ENCODE data around the gene ARHGEF40. TPM values are rescaled to one million over a fixed set of nuclear protein-coding genes. Genes with fewer than 3 reads are reported as not detected.

The ARHGEF40 gene
- total RNA-seq, 1 donor from 2014 or later = not detected

GRCh38 chr14:21102521-21103410, 32.7 kb downstream of the ARHGEF40 start:
- no peaks in the 10 kb centered on the region for H3K9me3 Mint-ChIP-seq
- intact Hi-C loops (cut with micrococcal nuclease) = loop anchor here (1.0 to 10.0 kb wide), 6 partner anchors 113 to 640 kb away; partner anchors contain the start of genes CHD8, HNRNPC, METTL17 and PIP4P1
- peaks cover 1% of the 10 kb centered on the region for H3K36me3 Mint-ChIP-seq (ENCODE audit: low read depth)
- H3K27me3 Mint-ChIP-seq (ENCODE audit: insufficient read depth) = peaks cover 9% of the 10 kb centered on the region
- peaks cover 59% of the 10 kb centered on the region for H3K4me1 Mint-ChIP-seq (ENCODE audit: low read depth)
- peak overlapping the region; percentile 97 for H3K27ac Mint-ChIP-seq
- peak overlapping the region; percentile 93 for H3K4me3 Mint-ChIP-seq
- no peak for DNase-seq (ENCODE audit: low spot score)

GRCh38 chr14:21103411-21103709, 33.3 kb downstream of the ARHGEF40 start:
- no peak for DNase-seq (ENCODE audit: low spot score)
- intact Hi-C loops (cut with micrococcal nuclease) = loop anchor here (1.0 to 10.0 kb wide), 6 partner anchors 114 to 641 kb away; partner anchors contain the start of genes CHD8, HNRNPC, METTL17 and PIP4P1
- H3K9me3 Mint-ChIP-seq = no peaks in the 10 kb centered on the region
- peaks cover 59% of the 10 kb centered on the region for H3K4me1 Mint-ChIP-seq (ENCODE audit: low read depth)
- H3K27ac Mint-ChIP-seq = peak overlapping the region; percentile 97
- H3K27me3 Mint-ChIP-seq (ENCODE audit: insufficient read depth) = peaks cover 9% of the 10 kb centered on the region
- H3K4me3 Mint-ChIP-seq = peak overlapping the region; percentile 93
- H3K36me3 Mint-ChIP-seq (ENCODE audit: low read depth) = peaks cover 1% of the 10 kb centered on the region

- no peaks in the 10 kb centered on the region for H3K9me3 Mint-ChIP-seq
- peaks cover 56% of the 10 kb centered on the region for H3K4me1 Mint-ChIP-seq (ENCODE audit: low read depth)
- H3K27me3 Mint-ChIP-seq (ENCODE audit: insufficient read depth) = peaks cover 6% of the 10 kb centered on the region
- H3K27ac Mint-ChIP-seq = peak overlapping the region; percentile 97
- peaks cover 1% of the 10 kb centered on the region for H3K36me3 Mint-ChIP-seq (ENCODE audit: low read depth)
- H3K4me3 Mint-ChIP-seq = peak overlapping the region; percentile 93
- peak; percentile 92 for DNase-seq (ENCODE audit: low spot score)
- intact Hi-C loops (cut with micrococcal nuclease) = loop anchor here (1.0 to 10.0 kb wide), 10 partner anchors 12 to 642 kb away; partner anchors contain the start of genes CHD8, HNRNPC, METTL17 and PIP4P1
These were observed 33.8 kb downstream of the ARHGEF40 start for GRCh38 chr14:21103710-21104447.

- H3K4me3 Mint-ChIP-seq = peak overlapping the region; percentile 93
- DNase-seq (ENCODE audit: low spot score) = peak; percentile 55
- no peaks in the 10 kb centered on the region for H3K9me3 Mint-ChIP-seq
- H3K4me1 Mint-ChIP-seq (ENCODE audit: low read depth) = peaks cover 49% of the 10 kb centered on the region
- H3K27me3 Mint-ChIP-seq (ENCODE audit: insufficient read depth) = peaks cover under 1% of the 10 kb centered on the region
- H3K27ac Mint-ChIP-seq = peak overlapping the region; percentile 97
- peaks cover 1% of the 10 kb centered on the region for H3K36me3 Mint-ChIP-seq (ENCODE audit: low read depth)
- intact Hi-C loops (cut with micrococcal nuclease) = loop anchor here (1.0 to 10.0 kb wide), 9 partner anchors 12 to 642 kb away; partner anchors contain the start of genes CHD8, HNRNPC, PIP4P1 and RNASE4
These were observed 34.5 kb downstream of the ARHGEF40 start for GRCh38 chr14:21104448-21105060.

GRCh38 chr14:21105095-21105494, 35.0 kb downstream of the ARHGEF40 start:
- peaks cover 46% of the 10 kb centered on the region for H3K4me1 Mint-ChIP-seq (ENCODE audit: low read depth)
- H3K27ac Mint-ChIP-seq = no peak overlapping the region
- peaks cover 2% of the 10 kb centered on the region for H3K27me3 Mint-ChIP-seq (ENCODE audit: insufficient read depth)
- DNase-seq (ENCODE audit: low spot score) = no peak
- H3K4me3 Mint-ChIP-seq = peak overlapping the region; percentile 93
- H3K9me3 Mint-ChIP-seq = no peaks in the 10 kb centered on the region
- intact Hi-C loops (cut with micrococcal nuclease) = loop anchor here (10.0 kb wide), 1 partner anchor 450 kb away; no protein-coding TSS in a partner anchor
- H3K36me3 Mint-ChIP-seq (ENCODE audit: low read depth) = peaks cover 1% of the 10 kb centered on the region

- Mint-ChIP-seq H3K27me3 (ENCODE audit: insufficient read depth) (peaks cover 2% of the 10 kb centered on the region), H3K36me3 (ENCODE audit: low read depth) (peaks cover 1% of the 10 kb centered on the region), H3K4me1 (ENCODE audit: low read depth) (peaks cover 39% of the 10 kb centered on the region), H3K4me3 (no peak overlapping the region), H3K27ac (no peak overlapping the region), H3K9me3 (no peaks in the 10 kb centered on the region)
- DNase-seq (ENCODE audit: low spot score) = no peak
- intact Hi-C loops (cut with micrococcal nuclease) = loop anchor here (10.0 kb wide), 1 partner anchor 449 kb away; no protein-coding TSS in a partner anchor
These were observed 36.0 kb downstream of the ARHGEF40 start for GRCh38 chr14:21106176-21106497.

GRCh38 chr14:21106498-21107282, 36.6 kb downstream of the ARHGEF40 start:
- intact Hi-C loops (cut with micrococcal nuclease) = loop anchor here (1.0 to 10.0 kb wide), 3 partner anchors 38 to 448 kb away; no protein-coding TSS in a partner anchor
- no peak overlapping the region for H3K4me3 Mint-ChIP-seq
- peaks cover 34% of the 10 kb centered on the region for H3K4me1 Mint-ChIP-seq (ENCODE audit: low read depth)
- peak; percentile 68 for DNase-seq (ENCODE audit: low spot score)
- H3K9me3 Mint-ChIP-seq = no peaks in the 10 kb centered on the region
- no peak overlapping the region for H3K27ac Mint-ChIP-seq
- H3K36me3 Mint-ChIP-seq (ENCODE audit: low read depth) = peaks cover 1% of the 10 kb centered on the region
- H3K27me3 Mint-ChIP-seq (ENCODE audit: insufficient read depth) = peaks cover 2% of the 10 kb centered on the region

- H3K4me3 Mint-ChIP-seq = no peak overlapping the region
- H3K27ac Mint-ChIP-seq = no peak overlapping the region
- peaks cover 1% of the 10 kb centered on the region for H3K36me3 Mint-ChIP-seq (ENCODE audit: low read depth)
- DNase-seq (ENCODE audit: low spot score) = no peak
- peaks cover 27% of the 10 kb centered on the region for H3K4me1 Mint-ChIP-seq (ENCODE audit: low read depth)
- H3K27me3 Mint-ChIP-seq (ENCODE audit: insufficient read depth) = peaks cover 2% of the 10 kb centered on the region
- no peaks in the 10 kb centered on the region for H3K9me3 Mint-ChIP-seq
- intact Hi-C loops (cut with micrococcal nuclease) = loop anchor here (1.0 to 10.0 kb wide), 3 partner anchors 39 to 447 kb away; no protein-coding TSS in a partner anchor
These were observed 37.2 kb downstream of the ARHGEF40 start for GRCh38 chr14:21107283-21107800.

- Mint-ChIP-seq H3K4me1 (ENCODE audit: low read depth) (peaks cover 14% of the 10 kb centered on the region), H3K9me3 (no peaks in the 10 kb centered on the region), H3K27me3 (ENCODE audit: insufficient read depth) (peaks cover 2% of the 10 kb centered on the region), H3K27ac (no peak overlapping the region), H3K4me3 (no peak overlapping the region), H3K36me3 (ENCODE audit: low read depth) (no peaks in the 10 kb centered on the region)
- no peak for DNase-seq (ENCODE audit: low spot score)
- intact Hi-C loops (cut with micrococcal nuclease) = loop anchor here (10.0 kb wide), 1 partner anchor 446 kb away; no protein-coding TSS in a partner anchor
These were observed 38.7 kb downstream of the ARHGEF40 start for GRCh38 chr14:21108791-21109190.

GRCh38 chr14:21109377-21110138, 39.5 kb downstream of the ARHGEF40 start:
- Mint-ChIP-seq H3K27ac (peak overlapping the region; percentile 42), H3K4me1 (ENCODE audit: low read depth) (peaks cover 10% of the 10 kb centered on the region), H3K9me3 (no peaks in the 10 kb centered on the region), H3K4me3 (no peak overlapping the region), H3K36me3 (ENCODE audit: low read depth) (no peaks in the 10 kb centered on the region), H3K27me3 (ENCODE audit: insufficient read depth) (peaks cover 2% of the 10 kb centered on the region)
- DNase-seq (ENCODE audit: low spot score) = no peak
- intact Hi-C loops (cut with micrococcal nuclease) = loop anchor here (10.0 kb wide), 1 partner anchor 445 kb away; no protein-coding TSS in a partner anchor

- no peaks in the 10 kb centered on the region for H3K4me1 Mint-ChIP-seq (ENCODE audit: low read depth)
- no peaks in the 10 kb centered on the region for H3K9me3 Mint-ChIP-seq
- no peak overlapping the region for H3K27ac Mint-ChIP-seq
These were observed 42.2 kb downstream of the ARHGEF40 start for GRCh38 chr14:21112255-21112654.

More at GRCh38 chr14:21112255-21112654, 42.2 kb downstream of the ARHGEF40 start:
- DNase-seq (ENCODE audit: low spot score) = no peak
- intact Hi-C loops (cut with micrococcal nuclease) = no loop called here
- Mint-ChIP-seq H3K4me3 (no peak overlapping the region), H3K36me3 (ENCODE audit: low read depth) (no peaks in the 10 kb centered on the region), H3K27me3 (ENCODE audit: insufficient read depth) (peaks cover 5% of the 10 kb centered on the region)

Data from activated T-helper 1 cell treated with anti-CD3 and anti-CD28 coated beads, Interleukin-12 subunit alpha, Interleukin-12 subunit beta, Interleukin-2, Interleukin-4 antibody, amounts not matched to agents 30 ng/mL and 10 ng/mL and 1 ng/mL, durations not matched to agents 14 hours and 24 hours and 36 hours (primary cell).